HEK293 (cell line): ENCODE results near the gene COA6.

Source experiments
- CTCF ChIA-PET: fragments of 350-600 bp; formaldehyde crosslinking; extraction: SDS; loops from one replicate; lab custom pipeline; 2021; ENCODE audit warnings: antibody characterized with exemption; lab: Yijun Ruan, JAX
- POLR2A ChIA-PET: fragments of 300-600 bp; formaldehyde crosslinking; extraction: SDS; loops from one replicate; lab custom pipeline; 2020; ENCODE audit warnings: antibody characterized with exemption, inconsistent platforms; lab: Yijun Ruan, JAX
- H3K27ac ChIP-seq: fragments of 200-500 bp; sonication (Bioruptor generic); 2 replicates; pipeline ENCODE4 v1.5.1; 2014; ENCODE audit warnings: low read depth, low read length, control low read depth, inconsistent platforms; ENCODE audit errors: extremely low read depth
- H3K36me3 ChIP-seq, 2 experiments: fragments of 200-500 bp in 1 of 2; sonication (Bioruptor generic) in 1 of 2; 1 replicate in 1 of 2; 2 replicates in 1 of 2; pipeline ENCODE4 v1.5.1; 2014 to 2017; ENCODE audit warnings: inconsistent platforms in 2 of 2, low read length in 2 of 2; ENCODE audit not compliant: control insufficient read depth in 2 of 2, insufficient read depth in 1 of 2
- H3K4me1 ChIP-seq: fragments of 200-500 bp; sonication (Bioruptor generic); 2 replicates; pipeline ENCODE4 v1.5.1; 2014; ENCODE audit warnings: mild to moderate bottlenecking, low read length, inconsistent platforms; ENCODE audit not compliant: control insufficient read depth, insufficient read depth
- H3K4me3 ChIP-seq: 2 replicates; pipeline ENCODE4 v1.5.1; 2011; ENCODE audit warnings: low read depth, mild to moderate bottlenecking, control low read depth, low read length, moderate library complexity
- H3K9me3 ChIP-seq: fragments of 200-500 bp; sonication (Bioruptor generic); 2 replicates; pipeline ENCODE4 v1.5.1; 2014; ENCODE audit warnings: low read depth, low read length, inconsistent platforms; ENCODE audit not compliant: control insufficient read depth, insufficient read depth
- FEZF1 ChIP-seq: fragments of 450-650 bp; formaldehyde crosslinking; IDR thresholded peaks from 2 replicates; pipeline ENCODE4 v1.5.1; 2016; ENCODE audit warnings: missing biosample characterization, missing genetic modification characterization
- PBX3 ChIP-seq: sonication (generic); formaldehyde crosslinking; IDR thresholded peaks from 2 replicates; pipeline ENCODE4 v1.8.1; 2022; ENCODE audit warnings: mild to moderate bottlenecking, moderate library complexity, missing genetic modification reagents
- SCRT1 ChIP-seq: fragments of 450-650 bp; formaldehyde crosslinking; IDR thresholded peaks from 2 replicates; pipeline ENCODE4 v1.5.1; 2016; ENCODE audit warnings: missing biosample characterization, missing genetic modification characterization, borderline replicate concordance
- SP7 ChIP-seq: fragments of 450-650 bp; formaldehyde crosslinking; IDR thresholded peaks from 2 replicates; pipeline ENCODE4 v1.5.1; 2016; ENCODE audit warnings: missing biosample characterization, missing genetic modification characterization
- WT1 ChIP-seq: fragments of 450-650 bp; formaldehyde crosslinking; IDR thresholded peaks from 2 replicates; pipeline ENCODE4 v1.5.1; 2016; ENCODE audit warnings: missing biosample characterization, missing genetic modification characterization
- YY1 ChIP-seq: fragments of 450-650 bp; formaldehyde crosslinking; IDR thresholded peaks from 2 replicates; pipeline ENCODE4 v1.5.1; 2018; ENCODE audit warnings: missing biosample characterization, missing genetic modification characterization
- YY2 ChIP-seq: fragments of 450-650 bp; formaldehyde crosslinking; IDR thresholded peaks from 2 replicates; pipeline ENCODE4 v1.5.1; 2016; ENCODE audit warnings: missing biosample characterization, missing genetic modification characterization
- ZBTB17 ChIP-seq: fragments of 450-650 bp; formaldehyde crosslinking; IDR thresholded peaks from 2 replicates; pipeline ENCODE4 v1.5.1; 2016; ENCODE audit warnings: missing biosample characterization, missing genetic modification characterization
- ZFHX2 ChIP-seq: fragments of 450-650 bp; formaldehyde crosslinking; conservative IDR thresholded peaks from 2 replicates; pipeline ENCODE4 v1.5.1; 2016; ENCODE audit warnings: missing biosample characterization, missing genetic modification characterization
- ZNF132 ChIP-seq: fragments of 450-650 bp; formaldehyde crosslinking; IDR thresholded peaks from 2 replicates; pipeline ENCODE4 v1.5.1; 2017; ENCODE audit warnings: missing biosample characterization, missing genetic modification characterization, borderline replicate concordance
- ZNF133 ChIP-seq: fragments of 450-650 bp; formaldehyde crosslinking; IDR thresholded peaks from 2 replicates; pipeline ENCODE4 v1.5.1; 2016; ENCODE audit warnings: missing biosample characterization, missing genetic modification characterization
- ZNF157 ChIP-seq: fragments of 450-650 bp; formaldehyde crosslinking; IDR thresholded peaks from 2 replicates; pipeline ENCODE4 v1.5.1; 2016; ENCODE audit warnings: missing biosample characterization, missing genetic modification characterization
- ZNF214 ChIP-seq: fragments of 450-650 bp; formaldehyde crosslinking; IDR thresholded peaks from 2 replicates; pipeline ENCODE4 v1.5.1; 2017; ENCODE audit warnings: missing biosample characterization, mild to moderate bottlenecking, missing genetic modification characterization, borderline replicate concordance
- ZNF274 ChIP-seq, 2 experiments: fragments of 200-500 bp in 1 of 2; fragments of 450-650 bp in 1 of 2; sonication (Bioruptor generic) in 1 of 2; formaldehyde crosslinking in 1 of 2; IDR thresholded peaks; 2 replicates each; pipeline versions ENCODE4 v1.5.1 to v1.6.1; 2014 to 2016; ENCODE audit warnings: borderline replicate concordance in 1 of 2, inconsistent platforms in 1 of 2, low read length in 1 of 2, missing biosample characterization in 1 of 2, missing genetic modification characterization in 1 of 2
- ZNF362 ChIP-seq: fragments of 450-650 bp; formaldehyde crosslinking; IDR thresholded peaks from 2 replicates; pipeline ENCODE4 v1.5.1; 2016; ENCODE audit warnings: missing biosample characterization, missing genetic modification characterization
- ZNF521 ChIP-seq: fragments of 450-650 bp; formaldehyde crosslinking; IDR thresholded peaks from 2 replicates; pipeline ENCODE4 v1.5.1; 2017; ENCODE audit warnings: missing biosample characterization, mild to moderate bottlenecking, missing genetic modification characterization
- ZNF544 ChIP-seq: fragments of 450-650 bp; formaldehyde crosslinking; IDR thresholded peaks from 2 replicates; pipeline ENCODE4 v1.5.0; 2017; ENCODE audit warnings: missing biosample characterization, missing genetic modification characterization
- ZNF571 ChIP-seq: fragments of 450-650 bp; formaldehyde crosslinking; IDR thresholded peaks from 2 replicates; pipeline ENCODE4 v1.5.0; 2017; ENCODE audit warnings: missing biosample characterization, missing genetic modification characterization
- ZNF624 ChIP-seq: fragments of 450-650 bp; formaldehyde crosslinking; IDR thresholded peaks from 2 replicates; pipeline ENCODE4 v1.5.1; 2017; ENCODE audit warnings: missing biosample characterization, missing genetic modification characterization
- ZNF792 ChIP-seq: fragments of 450-650 bp; formaldehyde crosslinking; IDR thresholded peaks from 2 replicates; pipeline ENCODE4 v1.5.1; 2016; ENCODE audit warnings: missing biosample characterization, missing genetic modification characterization
- ZNF830 ChIP-seq: fragments of 450-650 bp; IDR thresholded peaks from 2 replicates; pipeline ENCODE4 v1.5.0; 2018; ENCODE audit warnings: missing biosample characterization, missing genetic modification characterization, low read depth, mild to moderate bottlenecking, moderate library complexity
- ZNF837 ChIP-seq: fragments of 450-650 bp; formaldehyde crosslinking; IDR thresholded peaks from 2 replicates; pipeline ENCODE4 v1.5.1; 2016; ENCODE audit warnings: missing biosample characterization, missing genetic modification characterization
- ZSCAN16 ChIP-seq: fragments of 450-650 bp; formaldehyde crosslinking; IDR thresholded peaks from 2 replicates; pipeline ENCODE4 v1.5.1; 2016; ENCODE audit warnings: missing biosample characterization, missing genetic modification characterization

Gene COA6

GRCh38 chr1:234342774-234343173 is 30.5 kb upstream of the COA6 start:
- CTCF ChIA-PET = interaction anchor here (0.6 to 4.2 kb wide), 6 partner anchors 15 to 235 kb away, joined by 3 to 24 read pairs (median 4); no protein-coding TSS in a partner anchor
- no peak for TF ChIP-seq FEZF1 (tag by site-specific recombination)
- TF ChIP-seq, all 188 proteins: peak for 0
- POLR2A ChIA-PET = no interaction called here
- H3K27ac ChIP-seq = no peak overlapping the region
- no peaks in the 10 kb centered on the region for H3K4me1 ChIP-seq
- H3K9me3 ChIP-seq = no peaks in the 10 kb centered on the region
- no peaks in the 10 kb centered on the region for H3K36me3 ChIP-seq
- no peak overlapping the region for H3K4me3 ChIP-seq

- no peaks in the 10 kb centered on the region for H3K36me3 ChIP-seq
- no peaks in the 10 kb centered on the region for H3K9me3 ChIP-seq
- CTCF ChIA-PET = interaction anchor here (4.2 kb wide), 1 partner anchor 18 kb away, joined by 24 read pairs; no protein-coding TSS in a partner anchor
- POLR2A ChIA-PET = no interaction called here
- TF ChIP-seq WT1 (tag by site-specific recombination) = no peak
- TF ChIP-seq PBX3 (CRISPR knock-in tag) = no peak
- TF ChIP-seq ZNF214 = no peak
- TF ChIP-seq ZNF830 (tag by site-specific recombination) = no peak
- no peak for TF ChIP-seq ZNF837 (tag by site-specific recombination)
- TF ChIP-seq ZNF132 = no peak
- H3K4me1 ChIP-seq = no peaks in the 10 kb centered on the region
- H3K27ac ChIP-seq = no peak overlapping the region
- H3K4me3 ChIP-seq = no peak overlapping the region
Measured at GRCh38 chr1:234345237-234345636, 28.0 kb upstream of the COA6 start.

- Histone ChIP-seq H3K9me3 (no peaks in the 10 kb centered on the region), H3K27ac (no peak overlapping the region), H3K4me1 (no peaks in the 10 kb centered on the region), H3K4me3 (no peak overlapping the region), H3K36me3 (no peaks in the 10 kb centered on the region)
- ChIA-PET CTCF (interaction anchor here (0.7 to 1.3 kb wide), 2 partner anchors 22 to 609 kb away, joined by 3 to 4 read pairs; no protein-coding TSS in a partner anchor), POLR2A (no interaction called here)
- TF ChIP-seq YY2 (no peak), YY1 (tag by site-specific recombination) (no peak), ZFHX2 (no peak), ZNF133 (tag by site-specific recombination) (no peak), ZNF521 (no peak)
Measured at GRCh38 chr1:234348964-234349363, 24.3 kb upstream of the COA6 start.

- Histone ChIP-seq H3K4me1 (no peaks in the 10 kb centered on the region), H3K9me3 (no peaks in the 10 kb centered on the region), H3K36me3 (no peaks in the 10 kb centered on the region), H3K4me3 (no peak overlapping the region), H3K27ac (no peak overlapping the region)
- ChIA-PET POLR2A (interaction anchor here (2.9 kb wide), 1 partner anchor 18 kb away, joined by 13 read pairs; the partner anchor contains the start of gene COA6), CTCF (interaction anchor here (0.5 to 0.8 kb wide), 3 partner anchors 66 to 884 kb away, joined by 3 to 6 read pairs (median 3); no protein-coding TSS in a partner anchor)
- no peak for TF ChIP-seq ZNF571 (tag by site-specific recombination)
- no peak for TF ChIP-seq ZNF544 (tag by site-specific recombination)
- TF ChIP-seq ZNF624 (tag by site-specific recombination) = no peak
- no peak for TF ChIP-seq SCRT1 (tag by site-specific recombination)
- TF ChIP-seq ZBTB17 (tag by site-specific recombination) = no peak
- TF ChIP-seq ZNF362 (tag by site-specific recombination) = no peak
- no peak for TF ChIP-seq ZNF792
- no peak for TF ChIP-seq SP7
- no peak for TF ChIP-seq ZNF274 (IDR thresholded peaks at IDR 0.05; ENCODE audit: low read length)
- no peak for TF ChIP-seq ZNF274 (tag by site-specific recombination; IDR thresholded peaks at IDR 0.05; ENCODE audit: borderline replicate concordance)
- no peak for TF ChIP-seq ZSCAN16 (tag by site-specific recombination)
- TF ChIP-seq ZNF157 (tag by site-specific recombination) = no peak
Measured at GRCh38 chr1:234355782-234356510, 17.3 kb upstream of the COA6 start.
